Measurements from ENCODE around the gene CPNE1. TPM values are rescaled to one million over a fixed set of nuclear protein-coding genes. Genes with fewer than 3 reads are reported as not detected.

CPNE1 gene
- total RNA-seq, 1 donor from 2014 or later, result 164 TPM

- peaks cover 4% of the 10 kb centered on the region for H3K9me3 Mint-ChIP-seq (ENCODE audit: unreplicated experiment)
- H3K27me3 Mint-ChIP-seq (ENCODE audit: unreplicated experiment), result no peaks in the 10 kb centered on the region
- H3K4me3 Mint-ChIP-seq (ENCODE audit: unreplicated experiment), result no peak overlapping the region
- TF ChIP-seq CTCF (IDR thresholded peaks at IDR 0.05), result no peak
- DNase-seq (ENCODE audit: extremely low spot score, unreplicated experiment), result no peak
- H3K27ac Mint-ChIP-seq (ENCODE audit: unreplicated experiment), result no peak overlapping the region
- no peaks in the 10 kb centered on the region for H3K4me1 Mint-ChIP-seq (ENCODE audit: unreplicated experiment)
- no peaks in the 10 kb centered on the region for H3K36me3 Mint-ChIP-seq (ENCODE audit: unreplicated experiment)
Observed at GRCh38 chr20:35582741-35583404, 81.8 kb downstream of the CPNE1 start.

DNA sequence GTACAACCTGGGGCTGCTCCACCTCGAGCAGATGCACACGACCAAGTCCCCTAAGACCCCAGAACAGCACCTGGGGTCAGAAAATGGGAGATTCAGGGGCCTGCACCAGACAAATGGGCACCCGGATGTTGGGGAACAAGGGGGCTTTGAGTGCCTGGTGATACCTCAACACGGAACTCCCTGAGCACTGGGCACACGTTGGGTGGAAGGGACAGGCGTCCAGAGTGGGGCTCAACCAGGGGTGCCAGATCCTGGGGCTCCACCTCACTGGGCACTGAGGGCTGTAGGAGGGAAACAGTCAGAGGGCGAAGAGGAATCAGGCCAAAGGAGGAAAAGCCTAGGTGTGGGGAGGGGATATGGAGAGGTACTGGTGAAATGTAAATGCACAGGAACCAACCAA lies 82.6 kb downstream of the CPNE1 start:
- Mint-ChIP-seq H3K4me3 (ENCODE audit: unreplicated experiment) (no peak overlapping the region), H3K9me3 (ENCODE audit: unreplicated experiment) (peaks cover 4% of the 10 kb centered on the region), H3K36me3 (ENCODE audit: unreplicated experiment) (no peaks in the 10 kb centered on the region), H3K27me3 (ENCODE audit: unreplicated experiment) (no peaks in the 10 kb centered on the region), H3K4me1 (ENCODE audit: unreplicated experiment) (no peaks in the 10 kb centered on the region), H3K27ac (ENCODE audit: unreplicated experiment) (no peak overlapping the region)
- no peak for TF ChIP-seq CTCF (IDR thresholded peaks at IDR 0.05)
- no peak for DNase-seq (ENCODE audit: extremely low spot score, unreplicated experiment)

- H3K4me3 Mint-ChIP-seq (ENCODE audit: unreplicated experiment), result no peak overlapping the region
- H3K9me3 Mint-ChIP-seq (ENCODE audit: unreplicated experiment), result peaks cover 7% of the 10 kb centered on the region
- no peak for DNase-seq (ENCODE audit: extremely low spot score, unreplicated experiment)
- H3K4me1 Mint-ChIP-seq (ENCODE audit: unreplicated experiment), result no peaks in the 10 kb centered on the region
- H3K27ac Mint-ChIP-seq (ENCODE audit: unreplicated experiment), result no peak overlapping the region
- no peak for TF ChIP-seq CTCF (IDR thresholded peaks at IDR 0.05)
- H3K27me3 Mint-ChIP-seq (ENCODE audit: unreplicated experiment), result peaks cover 9% of the 10 kb centered on the region
- H3K36me3 Mint-ChIP-seq (ENCODE audit: unreplicated experiment), result no peaks in the 10 kb centered on the region
Observed at GRCh38 chr20:35579196-35579595, 85.5 kb downstream of the CPNE1 start.

GRCh38 chr20:35578469-35578868 lies 86.2 kb downstream of the CPNE1 start:
- Mint-ChIP-seq H3K27ac (ENCODE audit: unreplicated experiment) (no peak overlapping the region), H3K4me1 (ENCODE audit: unreplicated experiment) (no peaks in the 10 kb centered on the region), H3K27me3 (ENCODE audit: unreplicated experiment) (peaks cover 9% of the 10 kb centered on the region), H3K4me3 (ENCODE audit: unreplicated experiment) (no peak overlapping the region), H3K9me3 (ENCODE audit: unreplicated experiment) (peaks cover 11% of the 10 kb centered on the region), H3K36me3 (ENCODE audit: unreplicated experiment) (peaks cover 3% of the 10 kb centered on the region)
- DNase-seq (ENCODE audit: extremely low spot score, unreplicated experiment), result no peak
- TF ChIP-seq CTCF (IDR thresholded peaks at IDR 0.05), result no peak

GRCh38 chr20:35576816-35577215 lies 87.9 kb downstream of the CPNE1 start:
- DNase-seq (ENCODE audit: extremely low spot score, unreplicated experiment), result no peak
- no peaks in the 10 kb centered on the region for H3K4me1 Mint-ChIP-seq (ENCODE audit: unreplicated experiment)
- H3K9me3 Mint-ChIP-seq (ENCODE audit: unreplicated experiment), result peaks cover 16% of the 10 kb centered on the region
- H3K27ac Mint-ChIP-seq (ENCODE audit: unreplicated experiment), result no peak overlapping the region
- peaks cover 3% of the 10 kb centered on the region for H3K36me3 Mint-ChIP-seq (ENCODE audit: unreplicated experiment)
- H3K4me3 Mint-ChIP-seq (ENCODE audit: unreplicated experiment), result no peak overlapping the region
- H3K27me3 Mint-ChIP-seq (ENCODE audit: unreplicated experiment), result peaks cover 9% of the 10 kb centered on the region
- TF ChIP-seq CTCF (IDR thresholded peaks at IDR 0.05), result no peak

Other genes starting within 250 kb of the CPNE1 start
- gene GDF5, start 226.7 kb downstream of the CPNE1 start, total RNA-seq, result 4.7 and 6.3 TPM in 2 replicates
- gene CEP250, start 209.3 kb downstream of the CPNE1 start, total RNA-seq, result 57.1 and 58.5 TPM in 2 replicates
- not detected in 2 replicates for gene C20orf173, start 135.2 kb downstream of the CPNE1 start, total RNA-seq
- 313 and 323 TPM in 2 replicates for gene ERGIC3, start 122.8 kb downstream of the CPNE1 start, total RNA-seq
- 1.8 and 1.9 TPM in 2 replicates for gene SPAG4, start 49.1 kb downstream of the CPNE1 start, total RNA-seq
- 85.5 and 97.3 TPM in 2 replicates for gene RBM12, start within 50 bp of the CPNE1 start, total RNA-seq
- gene NFS1, start 34.5 kb upstream of the CPNE1 start, total RNA-seq, result 26.0 and 29.4 TPM in 2 replicates
- gene ROMO1, start 34.5 kb upstream of the CPNE1 start, total RNA-seq, result 110 and 116 TPM in 2 replicates
- gene RBM39, start 77.4 kb upstream of the CPNE1 start, total RNA-seq, result 324 and 329 TPM in 2 replicates
- 38.1 and 42.1 TPM in 2 replicates for gene PHF20, start 107.1 kb upstream of the CPNE1 start, total RNA-seq